Measurements from ENCODE around the gene PRKCH.

- no peak for TF ChIP-seq ZNF384 (IDR thresholded peaks at IDR 0.05; ENCODE audit: low read depth, low read length)
- no peak for TF ChIP-seq HDAC1 (IDR thresholded peaks at IDR 0.05)
- TF ChIP-seq MXI1 (IDR thresholded peaks at IDR 0.05; ENCODE audit: low read depth, low read length) = no peak
- no peak for TF ChIP-seq FOXM1 (IDR thresholded peaks at IDR 0.05; ENCODE audit: low read depth)
- no peak for TF ChIP-seq FOXM1 (CRISPR knock-in tag; IDR thresholded peaks at IDR 0.05; ENCODE audit: low read depth)
- no peak for TF ChIP-seq AFF4 (CRISPR knock-in tag; IDR thresholded peaks at IDR 0.05)
- no peak for TF ChIP-seq CUX1 (CRISPR knock-in tag; IDR thresholded peaks at IDR 0.05)
- TF ChIP-seq EGR1 (conservative IDR thresholded peaks at IDR 0.05) = no peak
- TF ChIP-seq TBL1XR1 (IDR thresholded peaks at IDR 0.05; ENCODE audit: low read length in 2 of 2) = no peak
- no peak for TF ChIP-seq ZNF57 (CRISPR knock-in tag; IDR thresholded peaks at IDR 0.05)
- no peak for TF ChIP-seq GABPB1 (CRISPR knock-in tag; IDR thresholded peaks at IDR 0.05)
- TF ChIP-seq EP300 (IDR thresholded peaks at IDR 0.05; ENCODE audit: low read length) = no peak
Observed at GRCh38 chr14:61434311-61434710, 112.9 kb downstream of the PRKCH start.
